B cell (primary cell): ENCODE data around the gene RING1.

Experiments used
- CTCF ChIP-seq: fragments of 200-600 bp; IDR thresholded peaks from one replicate; pipeline ENCODE4 v1.8.0; 2022; ENCODE audit warnings: antibody characterized with exemption, mild to moderate bottlenecking
- EZH2 ChIP-seq: IDR thresholded peaks from 2 replicates; pipeline ENCODE4 v1.6.1; 2012; ENCODE audit warnings: borderline replicate concordance, low read depth, mild to moderate bottlenecking, moderate library complexity, low read length; ENCODE audit not compliant: insufficient read depth, poor library complexity, severe bottlenecking

GRCh38 chr6:33198853-33199436 is 9.4 kb upstream of the RING1 start:
- TF ChIP-seq EZH2 (no peak), CTCF (no peak)
